ENCODE data around the gene CHST12.

DNA sequence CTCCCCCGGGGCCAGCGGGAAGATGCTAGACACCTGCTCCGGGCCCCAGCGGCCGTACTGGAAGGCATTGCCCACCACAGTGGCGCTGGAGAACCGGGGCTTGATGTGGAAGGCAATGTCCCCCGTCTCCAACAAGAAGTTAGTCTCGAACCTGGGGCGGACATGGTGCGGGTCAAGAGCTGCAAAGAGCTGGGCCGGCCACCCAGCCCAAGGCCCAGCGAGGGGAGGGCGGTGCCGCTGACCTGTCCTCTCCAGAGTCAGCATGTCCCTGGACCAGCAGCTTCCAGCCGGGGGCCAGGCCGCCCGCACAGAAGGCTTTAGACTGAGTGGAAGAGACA, 72.2 kb downstream of the CHST12 start:
- no peak for TF ChIP-seq EZH2 (IDR thresholded peaks at IDR 0.05; ENCODE audit: borderline replicate concordance, insufficient read depth, low read depth, low read length, poor library complexity, severe bottlenecking)
- TF ChIP-seq, protein P1, sequence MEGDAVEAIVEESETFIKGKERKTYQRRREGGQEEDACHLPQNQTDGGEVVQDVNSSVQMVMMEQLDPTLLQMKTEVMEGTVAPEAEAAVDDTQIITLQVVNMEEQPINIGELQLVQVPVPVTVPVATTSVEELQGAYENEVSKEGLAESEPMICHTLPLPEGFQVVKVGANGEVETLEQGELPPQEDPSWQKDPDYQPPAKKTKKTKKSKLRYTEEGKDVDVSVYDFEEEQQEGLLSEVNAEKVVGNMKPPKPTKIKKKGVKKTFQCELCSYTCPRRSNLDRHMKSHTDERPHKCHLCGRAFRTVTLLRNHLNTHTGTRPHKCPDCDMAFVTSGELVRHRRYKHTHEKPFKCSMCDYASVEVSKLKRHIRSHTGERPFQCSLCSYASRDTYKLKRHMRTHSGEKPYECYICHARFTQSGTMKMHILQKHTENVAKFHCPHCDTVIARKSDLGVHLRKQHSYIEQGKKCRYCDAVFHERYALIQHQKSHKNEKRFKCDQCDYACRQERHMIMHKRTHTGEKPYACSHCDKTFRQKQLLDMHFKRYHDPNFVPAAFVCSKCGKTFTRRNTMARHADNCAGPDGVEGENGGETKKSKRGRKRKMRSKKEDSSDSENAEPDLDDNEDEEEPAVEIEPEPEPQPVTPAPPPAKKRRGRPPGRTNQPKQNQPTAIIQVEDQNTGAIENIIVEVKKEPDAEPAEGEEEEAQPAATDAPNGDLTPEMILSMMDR (IDR thresholded peaks at IDR 0.05), result no peak
